Cerebellar cortex (tissue), 1 donor: Measurements from ENCODE around the gene IFITM10.

Experiments used
- DNase-seq: peaks from one replicate; pipeline ENCODE4 v3.0.0-alpha.2; 2015; ENCODE audit warnings: low spot score

Gene IFITM10

DNA sequence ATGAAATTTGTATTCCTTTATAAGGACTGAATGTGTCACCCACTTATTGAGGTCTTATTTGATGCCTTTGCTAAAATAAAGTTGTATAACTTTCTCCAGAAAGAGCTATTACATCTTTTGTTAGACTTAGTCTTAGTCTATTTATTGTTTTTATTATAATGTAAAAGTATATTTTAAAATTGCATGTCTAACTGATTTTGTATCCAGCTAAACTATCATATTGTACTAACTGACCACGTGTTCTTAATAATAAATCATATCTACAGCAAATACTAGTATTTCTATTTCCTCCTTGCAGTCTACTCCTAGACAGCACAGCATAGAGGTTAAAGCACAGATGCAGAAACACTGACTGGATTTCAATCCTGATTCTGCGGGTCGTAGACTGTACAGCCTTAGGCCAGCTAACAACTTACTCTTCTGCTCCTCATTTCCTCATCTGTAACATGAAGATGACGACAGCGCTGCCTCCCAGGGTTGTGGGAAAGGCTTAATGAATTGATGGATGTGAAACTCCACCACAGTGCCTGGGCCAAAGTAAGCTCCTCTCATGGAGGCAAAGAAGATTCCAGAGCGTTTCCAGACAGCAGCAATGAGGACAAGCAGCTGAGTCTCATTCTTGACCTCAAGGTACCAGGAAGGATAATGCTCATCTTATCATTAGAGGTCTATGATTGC, 13.2 kb downstream of the IFITM10 start:
- DNase-seq: no peak

DNA sequence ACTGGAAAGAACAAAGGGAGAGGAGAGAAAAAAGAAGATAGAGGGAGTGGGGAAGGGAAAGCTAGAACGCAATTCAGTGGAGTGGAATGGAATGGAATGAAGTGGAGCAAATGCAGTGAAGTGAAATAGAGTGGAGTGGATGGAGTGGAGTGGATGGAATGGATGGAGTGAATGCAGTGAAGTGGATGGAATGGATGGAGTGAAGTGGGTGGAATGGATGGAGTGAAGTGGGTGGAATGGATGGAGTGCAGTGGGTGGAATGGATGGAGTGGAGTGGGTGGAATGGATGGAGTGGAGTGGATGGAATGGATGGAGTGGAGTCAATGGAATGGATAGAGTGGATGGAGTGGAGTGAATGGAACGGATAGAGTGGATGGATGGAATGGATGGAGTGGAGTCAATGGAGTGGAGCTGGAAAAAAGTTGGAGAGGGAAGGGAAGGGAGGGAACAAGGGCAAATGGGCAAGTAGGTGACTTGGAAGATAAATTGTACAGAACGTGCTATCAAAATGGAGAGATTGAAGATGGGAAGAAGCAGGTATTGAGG, 13.9 kb downstream of the IFITM10 start:
- no peak for DNase-seq

- peak; percentile 53 for DNase-seq
These were observed 15.1 kb downstream of the IFITM10 start for GRCh38 chr11:1735271-1735670.

DNA sequence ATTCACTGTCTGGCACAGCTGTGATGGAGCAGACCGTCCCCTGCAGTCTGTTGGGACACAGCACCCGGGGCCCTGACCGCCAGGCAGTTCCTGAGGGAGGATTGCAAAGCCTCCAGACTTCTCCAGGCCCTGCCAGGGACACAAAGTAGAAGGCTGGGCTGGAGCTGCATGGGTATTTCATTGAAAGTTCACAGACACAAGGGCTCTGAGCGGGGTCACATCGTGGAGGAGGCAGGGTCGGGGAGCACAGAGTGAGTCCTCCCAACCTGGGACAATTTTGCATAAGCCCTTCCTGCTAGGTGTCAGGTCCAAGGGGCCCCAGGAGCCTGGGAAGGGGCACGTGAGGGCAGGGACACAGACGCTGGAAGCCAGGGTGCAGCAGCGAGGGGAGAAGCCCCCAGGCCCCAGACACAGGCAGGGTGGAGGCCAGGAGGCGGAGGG, 15.7 kb downstream of the IFITM10 start:
- no peak for DNase-seq

GRCh38 chr11:1733716-1734640, 16.4 kb downstream of the IFITM10 start:
- DNase-seq: no peak

DNA sequence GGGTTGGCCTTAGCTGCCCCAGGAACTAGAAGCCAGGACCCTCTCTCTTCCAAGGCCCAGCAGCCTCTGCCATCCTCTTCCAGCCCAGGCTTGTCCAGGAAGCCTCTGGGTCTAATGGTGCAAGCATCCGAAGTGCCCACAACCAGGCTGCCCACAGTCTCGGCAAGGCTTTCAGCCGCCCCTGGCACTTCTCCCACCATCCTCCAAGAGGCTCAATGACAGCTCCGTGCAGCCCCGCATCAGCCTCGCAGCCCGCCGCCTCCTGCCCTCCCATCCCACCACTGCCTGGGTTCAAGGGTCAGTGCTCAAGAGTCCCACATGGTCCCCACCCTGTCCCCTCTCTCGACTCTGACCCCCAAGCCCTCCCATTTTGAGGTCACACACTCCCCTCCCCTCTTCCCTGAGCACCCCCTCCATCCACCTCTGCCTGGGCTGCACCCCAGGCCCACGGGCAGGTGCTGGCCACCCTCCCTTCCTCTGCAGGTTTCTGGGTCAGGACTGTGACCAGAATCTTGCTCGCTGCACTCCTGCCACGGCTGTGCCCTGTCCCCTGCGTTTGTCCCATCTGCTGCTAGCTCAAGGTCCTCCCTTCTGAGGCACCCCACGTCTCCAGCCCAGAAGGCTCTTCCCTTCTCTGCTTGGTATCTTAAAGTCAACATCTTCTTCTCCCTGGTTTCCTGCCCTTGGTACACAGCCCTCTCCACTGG, 17.2 kb downstream of the IFITM10 start:
- no peak for DNase-seq

DNA sequence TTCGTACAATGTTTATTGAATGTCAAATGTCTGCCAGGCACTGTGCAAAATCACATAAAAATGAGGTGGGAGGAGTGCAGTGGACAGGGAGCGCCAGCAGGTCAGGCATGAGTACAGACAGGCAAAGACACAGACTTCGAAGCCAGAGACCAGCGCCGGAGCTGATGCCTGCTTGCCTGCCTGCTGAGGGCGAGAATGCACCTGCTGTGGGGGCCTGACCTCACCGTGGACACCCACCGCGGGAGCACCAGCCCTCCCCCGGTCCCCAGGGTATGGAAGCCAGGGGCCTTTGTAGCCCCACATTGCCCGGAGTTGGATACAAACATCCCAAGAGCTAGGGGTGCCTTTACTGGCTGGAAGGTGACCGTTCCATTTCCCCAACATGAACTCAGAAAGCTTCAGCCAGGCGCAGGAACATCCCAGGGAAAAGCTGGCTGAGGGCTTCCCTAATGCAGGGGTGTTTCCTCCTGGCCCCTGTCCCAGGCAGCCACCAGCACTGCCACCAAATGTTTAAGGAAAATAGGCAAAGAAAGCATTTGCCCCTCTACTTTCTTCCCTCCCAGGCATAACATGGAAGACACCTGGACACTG, 17.9 kb downstream of the IFITM10 start:
- no peak for DNase-seq

GRCh38 chr11:1731451-1732059, 18.8 kb downstream of the IFITM10 start:
- no peak for DNase-seq

- DNase-seq: no peak
These were observed 20.3 kb downstream of the IFITM10 start for GRCh38 chr11:1730059-1730629.

DNA sequence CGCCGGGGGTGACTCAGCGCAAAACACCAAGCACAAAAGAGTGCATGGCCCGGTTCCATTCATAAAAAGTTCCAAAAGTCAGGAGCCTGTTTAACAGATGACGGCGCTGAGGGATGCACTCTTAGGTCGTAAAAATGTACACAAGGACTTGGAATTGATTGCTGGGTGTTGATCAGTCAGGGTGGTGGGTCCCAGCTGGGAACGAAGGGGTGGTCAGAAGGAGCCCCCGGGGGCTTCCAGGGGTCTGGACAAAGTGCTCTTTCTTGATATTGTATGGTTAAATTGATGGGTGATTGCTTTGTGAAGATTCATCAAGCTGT, 20.7 kb downstream of the IFITM10 start:
- DNase-seq: no peak

GRCh38 chr11:1728931-1729691, 21.3 kb downstream of the IFITM10 start:
- DNase-seq: no peak

GRCh38 chr11:1728301-1728700, 22.1 kb downstream of the IFITM10 start:
- no peak for DNase-seq

GRCh38 chr11:1727861-1728260, 22.5 kb downstream of the IFITM10 start:
- DNase-seq: no peak

DNA sequence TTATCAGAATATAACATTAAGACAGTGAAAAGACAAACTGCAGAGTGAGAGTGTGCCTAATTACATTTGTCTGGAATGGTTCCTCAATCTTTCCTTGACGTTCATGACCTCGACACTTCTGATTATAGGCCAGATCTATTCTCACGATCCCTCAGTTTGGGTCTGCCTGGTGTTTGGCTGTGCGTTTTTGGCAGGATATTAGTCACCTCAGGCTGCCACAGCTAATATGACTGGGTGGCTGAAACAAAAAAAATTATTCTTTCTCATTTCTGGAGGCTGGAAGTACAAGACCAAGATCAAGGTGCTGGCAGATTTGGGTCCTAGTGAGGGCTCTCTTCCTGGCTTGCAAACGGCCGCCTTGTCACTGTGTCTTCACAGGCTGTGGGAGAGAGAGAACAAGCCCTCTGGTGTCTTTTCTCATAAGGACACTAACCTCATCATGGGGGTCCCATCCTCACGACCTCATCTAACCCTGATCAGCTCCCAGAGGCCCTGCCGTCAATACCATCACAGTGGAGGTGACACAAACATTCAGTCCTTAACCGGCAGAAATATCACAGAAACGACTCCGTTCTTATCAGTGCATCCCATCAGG, 23.2 kb downstream of the IFITM10 start:
- DNase-seq: no peak

- no peak for DNase-seq
These were observed 30.6 kb downstream of the IFITM10 start for GRCh38 chr11:1719781-1720180.

GRCh38 chr11:1718326-1718725, 32.1 kb downstream of the IFITM10 start:
- DNase-seq: no peak

GRCh38 chr11:1717745-1718144, 32.6 kb downstream of the IFITM10 start:
- no peak for DNase-seq

DNA sequence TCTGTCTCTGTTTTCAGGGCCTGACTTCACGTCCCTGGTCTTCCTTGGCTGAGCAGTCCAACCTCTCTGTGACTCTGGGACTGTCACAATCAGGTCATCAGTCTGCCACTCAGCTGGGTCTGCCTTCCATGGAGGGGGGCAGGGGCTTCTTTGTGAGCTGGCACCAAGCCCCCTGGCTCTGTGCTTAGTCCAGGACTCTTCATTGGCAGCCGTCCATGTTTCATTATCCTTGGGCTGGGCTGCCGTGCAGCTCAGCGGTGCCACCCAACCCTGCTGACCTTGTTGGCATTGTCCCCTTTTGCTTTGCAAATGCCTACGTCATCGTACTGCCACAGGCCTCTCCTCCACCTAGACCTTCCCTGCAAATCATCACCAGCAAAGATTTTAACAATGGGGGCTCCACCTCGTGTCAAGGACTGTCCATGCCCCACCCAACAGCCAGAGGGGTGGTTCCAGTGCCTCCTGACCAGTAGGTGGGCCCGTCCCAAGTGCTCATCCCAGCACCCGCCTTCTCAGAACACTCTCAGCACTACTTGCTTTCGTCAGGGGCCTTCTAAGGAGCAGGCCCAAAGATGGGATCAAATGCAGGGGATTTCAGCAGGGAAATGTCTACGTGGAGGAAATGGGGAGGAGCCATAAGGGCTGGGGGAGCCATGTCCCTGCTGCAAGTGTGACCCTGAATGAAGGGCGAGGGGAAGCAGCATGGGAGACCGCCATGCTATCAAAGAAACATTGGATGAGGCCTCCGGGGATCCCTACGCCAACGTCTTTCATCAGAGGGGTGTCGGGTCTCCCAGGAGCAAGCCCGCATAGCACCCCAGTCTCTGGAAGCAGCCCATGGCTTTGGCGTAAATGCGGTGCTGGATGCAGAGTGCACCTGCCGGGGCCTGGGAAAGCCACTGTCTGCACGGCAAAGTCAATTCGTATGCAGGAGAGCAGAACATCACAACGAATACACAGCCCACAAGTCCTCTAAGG, 35.2 kb downstream of the IFITM10 start:
- DNase-seq: no peak

- DNase-seq: no peak
These were observed 41.7 kb downstream of the IFITM10 start for GRCh38 chr11:1708716-1709115.
